Ishikawa (cell line): ENCODE measurements around the gene TMEM108.

Experiments
- CEBPB ChIP-seq: IDR thresholded peaks from 2 replicates; pipeline ENCODE4 v1.6.1; 2012
- CREB1 ChIP-seq: IDR thresholded peaks from 2 replicates; pipeline ENCODE4 v1.6.1; 2012; ENCODE audit warnings: low read depth
- EP300 ChIP-seq: IDR thresholded peaks from 2 replicates; pipeline ENCODE4 v1.6.1; 2012; ENCODE audit warnings: borderline replicate concordance
- FOXM1 ChIP-seq: IDR thresholded peaks from 2 replicates; pipeline ENCODE4 v1.6.1; 2012; ENCODE audit warnings: low read depth, borderline replicate concordance
- NFIC ChIP-seq: IDR thresholded peaks from 2 replicates; pipeline ENCODE4 v1.6.1; 2012
- RAD21 ChIP-seq: IDR thresholded peaks from 2 replicates; pipeline ENCODE4 v1.6.1; 2012; ENCODE audit warnings: low read depth
- REST ChIP-seq: IDR thresholded peaks from 2 replicates; pipeline ENCODE4 v1.6.1; 2012; ENCODE audit warnings: low read depth, mild to moderate bottlenecking
- TAF1 ChIP-seq: IDR thresholded peaks from 2 replicates; pipeline ENCODE4 v1.6.1; 2012; ENCODE audit warnings: low read depth, mild to moderate bottlenecking
- TCF12 ChIP-seq: IDR thresholded peaks from 2 replicates; pipeline ENCODE4 v1.6.1; 2012; ENCODE audit warnings: low read depth
- TEAD4 ChIP-seq: IDR thresholded peaks from 2 replicates; pipeline ENCODE4 v1.6.1; 2012
- USF1 ChIP-seq: IDR thresholded peaks from 2 replicates; pipeline ENCODE4 v1.6.1; 2012
- YY1 ChIP-seq: IDR thresholded peaks from 2 replicates; pipeline ENCODE4 v1.6.1; 2012; ENCODE audit warnings: low read depth
- ZBTB7A ChIP-seq: IDR thresholded peaks from 2 replicates; pipeline ENCODE4 v1.6.1; 2012; ENCODE audit warnings: low read depth
- TF ChIP-seq, protein P1 (sequence below): IDR thresholded peaks from 2 replicates; pipeline ENCODE4 v1.6.1; 2012

- TF ChIP-seq YY1 (no peak), EP300 (no peak), CEBPB (no peak), ZBTB7A (no peak), CREB1 (no peak), REST (no peak), TCF12 (no peak), USF1 (no peak), TAF1 (no peak), FOXM1 (no peak), NFIC (no peak), RAD21 (no peak), TEAD4 (no peak)
- TF ChIP-seq, protein P1, sequence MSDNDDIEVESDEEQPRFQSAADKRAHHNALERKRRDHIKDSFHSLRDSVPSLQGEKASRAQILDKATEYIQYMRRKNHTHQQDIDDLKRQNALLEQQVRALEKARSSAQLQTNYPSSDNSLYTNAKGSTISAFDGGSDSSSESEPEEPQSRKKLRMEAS = no peak
Observed at GRCh38 chr3:133387341-133387740, 349.1 kb downstream of the TMEM108 start.
